Neural cell (in vitro differentiated cells): ENCODE results near the gene HRH4. TPM values are rescaled to one million over a fixed set of nuclear protein-coding genes. Genes with fewer than 3 reads are reported as not detected.

ENCODE experiments used
- H2AFZ ChIP-seq: fragments of 200-600, 300-800 bp; sonication (generic), shearing (Covaris generic); 2 replicates; pipeline ENCODE4 v1.6.0; 2014; ENCODE audit warnings: low read depth, mild to moderate bottlenecking, antibody characterized with exemption, low read length, moderate library complexity
- H3F3A ChIP-seq: fragments of 200-600 bp; shearing (Covaris generic); 2 replicates; pipeline ENCODE4 v1.6.1; 2016; ENCODE audit warnings: mild to moderate bottlenecking, moderate library complexity, mixed read lengths, antibody characterized with exemption, low read length; ENCODE audit not compliant: insufficient read depth, poor library complexity, severe bottlenecking
- H3K27ac ChIP-seq: fragments of 200-600, 300-800 bp; sonication (generic), shearing (Covaris generic); 2 replicates; pipeline ENCODE4 v1.5.1; 2014; ENCODE audit warnings: mild to moderate bottlenecking, low read length, moderate library complexity
- H3K27me3 ChIP-seq: fragments of 300-800, 200-600 bp; sonication (generic), shearing (Covaris generic); 2 replicates; pipeline ENCODE4 v1.6.0; 2014; ENCODE audit warnings: mild to moderate bottlenecking, low read depth, low read length, moderate library complexity; ENCODE audit not compliant: insufficient read depth
- H3K36me3 ChIP-seq: fragments of 300-800, 200-600 bp; sonication (generic), shearing (Covaris generic); 2 replicates; pipeline ENCODE4 v1.5.1; 2014; ENCODE audit warnings: mild to moderate bottlenecking, antibody characterized with exemption, low read length, moderate library complexity; ENCODE audit not compliant: insufficient read depth
- H3K4me2 ChIP-seq: fragments of 300-800, 200-600 bp; sonication (generic), shearing (Covaris generic); 2 replicates; pipeline ENCODE4 v1.6.0; 2014; ENCODE audit warnings: mild to moderate bottlenecking, low read length
- H3K4me3 ChIP-seq: fragments of 300-800, 200-600 bp; sonication (generic), shearing (Covaris generic); 2 replicates; pipeline ENCODE4 v1.5.1; 2014; ENCODE audit warnings: mild to moderate bottlenecking, low read length, moderate library complexity
- H3K79me2 ChIP-seq: fragments of 200-600 bp; shearing (Covaris generic); replicated peaks from 2 replicates; pipeline ENCODE4 v1.6.0; 2014; ENCODE audit warnings: mild to moderate bottlenecking, low read length, moderate library complexity; ENCODE audit not compliant: insufficient read depth
- H3K9ac ChIP-seq: fragments of 300-800, 200-600 bp; sonication (generic), shearing (Covaris generic); 2 replicates; pipeline ENCODE4 v1.6.1; 2016; ENCODE audit warnings: mild to moderate bottlenecking, low read length, mixed read lengths
- H3K9me2 ChIP-seq: fragments of 200-600 bp; shearing (Covaris generic); 2 replicates; pipeline ENCODE4 v1.6.1; 2016; ENCODE audit warnings: mild to moderate bottlenecking, low read length, mixed read lengths; ENCODE audit not compliant: insufficient read depth
- H3K9me3 ChIP-seq: fragments of 200-600, 300-800 bp; sonication (generic), shearing (Covaris generic); 2 replicates; pipeline ENCODE4 v1.6.1; 2016; ENCODE audit warnings: mild to moderate bottlenecking, mixed run types, low read length, moderate library complexity, mixed read lengths
- H4K20me1 ChIP-seq: fragments of 200-600 bp; shearing (Covaris generic); 2 replicates; pipeline ENCODE4 v1.6.1; 2016; ENCODE audit warnings: mild to moderate bottlenecking, mixed run types; ENCODE audit not compliant: insufficient read depth
- EP300 ChIP-seq: fragments of 450-650 bp; conservative IDR thresholded peaks from 2 replicates; pipeline ENCODE4 v1.6.1; 2014; ENCODE audit warnings: antibody characterized with exemption, mild to moderate bottlenecking, moderate library complexity; ENCODE audit not compliant: poor library complexity, severe bottlenecking
- EZH2 ChIP-seq: fragments of 200-600, 300-800 bp; shearing (Covaris generic), sonication (generic); IDR thresholded peaks from 2 replicates; pipeline ENCODE4 v1.6.1; 2014; ENCODE audit warnings: antibody characterized with exemption, low read length, borderline replicate concordance, mild to moderate bottlenecking; ENCODE audit not compliant: insufficient read depth, poor library complexity, severe bottlenecking
- MXI1 ChIP-seq: fragments of 450-650 bp; conservative IDR thresholded peaks from 2 replicates; pipeline ENCODE4 v1.6.1; 2014; ENCODE audit warnings: antibody characterized with exemption, mild to moderate bottlenecking; ENCODE audit not compliant: poor library complexity, severe bottlenecking
- POLR2AphosphoS5 ChIP-seq: IDR thresholded peaks from 2 replicates; pipeline ENCODE4 v1.6.1; 2012
- RAD21 ChIP-seq: fragments of 450-650 bp; conservative IDR thresholded peaks from 2 replicates; pipeline ENCODE4 v1.6.1; 2014; ENCODE audit warnings: antibody characterized with exemption, mild to moderate bottlenecking, moderate library complexity
- SMC3 ChIP-seq: fragments of 450-650 bp; conservative IDR thresholded peaks from 2 replicates; pipeline ENCODE4 v1.6.1; 2014; ENCODE audit warnings: antibody characterized with exemption, mild to moderate bottlenecking, moderate library complexity; ENCODE audit not compliant: poor library complexity
- TAF1 ChIP-seq: IDR thresholded peaks from 2 replicates; pipeline ENCODE4 v1.6.1; 2012; ENCODE audit warnings: low read depth
- polyA plus RNA-seq: library from polyadenylated mRNA; depleted of rRNA; stranded (reverse); fragments of >200 nt; gene quantifications from 2 replicates; pipeline ENCODE4 v1.2.3, GENCODE V29; 2014
- TF ChIP-seq, protein P1 (sequence below): fragments of 450-650 bp; IDR thresholded peaks from 2 replicates; pipeline ENCODE4 v1.5.1; 2014; ENCODE audit warnings: antibody characterized with exemption, mild to moderate bottlenecking, moderate library complexity; ENCODE audit not compliant: poor library complexity, severe bottlenecking
- TF ChIP-seq, protein P2 (sequence below): IDR thresholded peaks from 2 replicates; pipeline ENCODE4 v1.6.1; 2012; ENCODE audit warnings: borderline replicate concordance

The HRH4 gene
- polyA plus RNA-seq, 1 donor from 2014 or later = not detected

DNA sequence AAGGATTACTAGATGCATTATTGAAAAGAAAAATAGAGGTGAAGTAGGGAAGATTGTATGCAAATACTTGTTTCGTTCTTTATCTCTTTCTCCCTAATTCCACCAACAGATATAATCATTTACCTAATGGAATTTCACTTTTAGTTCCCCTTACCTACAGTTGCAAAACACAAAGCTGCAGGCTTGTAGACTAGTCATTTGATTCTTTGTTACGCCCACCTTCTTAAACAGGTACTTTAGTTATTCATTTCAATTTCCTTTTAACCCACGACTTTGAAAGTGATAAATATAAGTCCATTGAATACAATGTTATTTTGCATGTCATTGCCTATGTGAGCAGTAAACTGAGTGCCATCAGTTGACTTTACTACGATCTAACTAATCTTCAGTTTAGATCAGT lies 3.9 kb upstream of the HRH4 start:
- Histone ChIP-seq H3K9ac (no peak overlapping the region), H3K27me3 (no peaks in the 10 kb centered on the region), H3K36me3 (no peaks in the 10 kb centered on the region), H3K79me2 (no peaks in the 10 kb centered on the region), H3K9me2 (no peaks in the 10 kb centered on the region), H3K4me3 (no peak overlapping the region), H2AFZ (no peak overlapping the region), H3K4me2 (no peak overlapping the region), H3K9me3 (no peaks in the 10 kb centered on the region), H4K20me1 (no peaks in the 10 kb centered on the region), H3F3A (no peaks in the 10 kb centered on the region), H3K27ac (no peak overlapping the region)
- no peak for TF ChIP-seq EP300
- TF ChIP-seq TAF1 = no peak
- TF ChIP-seq, protein P1, sequence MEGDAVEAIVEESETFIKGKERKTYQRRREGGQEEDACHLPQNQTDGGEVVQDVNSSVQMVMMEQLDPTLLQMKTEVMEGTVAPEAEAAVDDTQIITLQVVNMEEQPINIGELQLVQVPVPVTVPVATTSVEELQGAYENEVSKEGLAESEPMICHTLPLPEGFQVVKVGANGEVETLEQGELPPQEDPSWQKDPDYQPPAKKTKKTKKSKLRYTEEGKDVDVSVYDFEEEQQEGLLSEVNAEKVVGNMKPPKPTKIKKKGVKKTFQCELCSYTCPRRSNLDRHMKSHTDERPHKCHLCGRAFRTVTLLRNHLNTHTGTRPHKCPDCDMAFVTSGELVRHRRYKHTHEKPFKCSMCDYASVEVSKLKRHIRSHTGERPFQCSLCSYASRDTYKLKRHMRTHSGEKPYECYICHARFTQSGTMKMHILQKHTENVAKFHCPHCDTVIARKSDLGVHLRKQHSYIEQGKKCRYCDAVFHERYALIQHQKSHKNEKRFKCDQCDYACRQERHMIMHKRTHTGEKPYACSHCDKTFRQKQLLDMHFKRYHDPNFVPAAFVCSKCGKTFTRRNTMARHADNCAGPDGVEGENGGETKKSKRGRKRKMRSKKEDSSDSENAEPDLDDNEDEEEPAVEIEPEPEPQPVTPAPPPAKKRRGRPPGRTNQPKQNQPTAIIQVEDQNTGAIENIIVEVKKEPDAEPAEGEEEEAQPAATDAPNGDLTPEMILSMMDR = no peak
- no peak for TF ChIP-seq POLR2AphosphoS5
- no peak for TF ChIP-seq EZH2
- TF ChIP-seq MXI1 = no peak
- TF ChIP-seq RAD21 = no peak
- TF ChIP-seq, protein P2, sequence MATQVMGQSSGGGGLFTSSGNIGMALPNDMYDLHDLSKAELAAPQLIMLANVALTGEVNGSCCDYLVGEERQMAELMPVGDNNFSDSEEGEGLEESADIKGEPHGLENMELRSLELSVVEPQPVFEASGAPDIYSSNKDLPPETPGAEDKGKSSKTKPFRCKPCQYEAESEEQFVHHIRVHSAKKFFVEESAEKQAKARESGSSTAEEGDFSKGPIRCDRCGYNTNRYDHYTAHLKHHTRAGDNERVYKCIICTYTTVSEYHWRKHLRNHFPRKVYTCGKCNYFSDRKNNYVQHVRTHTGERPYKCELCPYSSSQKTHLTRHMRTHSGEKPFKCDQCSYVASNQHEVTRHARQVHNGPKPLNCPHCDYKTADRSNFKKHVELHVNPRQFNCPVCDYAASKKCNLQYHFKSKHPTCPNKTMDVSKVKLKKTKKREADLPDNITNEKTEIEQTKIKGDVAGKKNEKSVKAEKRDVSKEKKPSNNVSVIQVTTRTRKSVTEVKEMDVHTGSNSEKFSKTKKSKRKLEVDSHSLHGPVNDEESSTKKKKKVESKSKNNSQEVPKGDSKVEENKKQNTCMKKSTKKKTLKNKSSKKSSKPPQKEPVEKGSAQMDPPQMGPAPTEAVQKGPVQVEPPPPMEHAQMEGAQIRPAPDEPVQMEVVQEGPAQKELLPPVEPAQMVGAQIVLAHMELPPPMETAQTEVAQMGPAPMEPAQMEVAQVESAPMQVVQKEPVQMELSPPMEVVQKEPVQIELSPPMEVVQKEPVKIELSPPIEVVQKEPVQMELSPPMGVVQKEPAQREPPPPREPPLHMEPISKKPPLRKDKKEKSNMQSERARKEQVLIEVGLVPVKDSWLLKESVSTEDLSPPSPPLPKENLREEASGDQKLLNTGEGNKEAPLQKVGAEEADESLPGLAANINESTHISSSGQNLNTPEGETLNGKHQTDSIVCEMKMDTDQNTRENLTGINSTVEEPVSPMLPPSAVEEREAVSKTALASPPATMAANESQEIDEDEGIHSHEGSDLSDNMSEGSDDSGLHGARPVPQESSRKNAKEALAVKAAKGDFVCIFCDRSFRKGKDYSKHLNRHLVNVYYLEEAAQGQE = no peak
- no peak for TF ChIP-seq SMC3

DNA sequence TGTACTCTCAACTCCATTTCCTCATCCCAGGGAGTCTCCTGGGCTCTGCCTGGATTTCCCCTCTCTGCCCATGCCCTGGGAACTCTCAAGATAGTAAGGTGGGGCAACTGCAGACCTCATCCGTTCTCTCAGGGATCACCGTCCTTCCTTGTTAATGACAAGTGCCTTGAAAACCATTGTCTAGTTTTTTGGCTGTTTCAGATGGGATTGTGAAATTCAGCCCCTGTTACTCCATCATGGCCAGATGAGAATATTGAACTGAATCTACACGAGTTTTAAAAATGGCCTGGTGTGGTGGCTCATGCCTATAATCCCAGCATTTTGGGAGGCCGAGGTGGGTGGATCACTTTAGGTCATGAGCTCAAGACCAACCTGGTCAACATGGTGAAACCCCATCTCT lies 665 bp upstream of the HRH4 start:
- H3K27me3 ChIP-seq = no peaks in the 10 kb centered on the region
- H3K79me2 ChIP-seq = no peaks in the 10 kb centered on the region
- no peaks in the 10 kb centered on the region for H4K20me1 ChIP-seq
- TF ChIP-seq EP300 (no peak), EZH2 (no peak), SMC3 (no peak), MXI1 (no peak), RAD21 (no peak), TAF1 (no peak), POLR2AphosphoS5 (no peak)
- TF ChIP-seq, protein P1 = no peak
- TF ChIP-seq, protein P2 = no peak
- no peak overlapping the region for H3K27ac ChIP-seq
- no peak overlapping the region for H3K9ac ChIP-seq
- H3K9me3 ChIP-seq = no peaks in the 10 kb centered on the region
- no peaks in the 10 kb centered on the region for H3F3A ChIP-seq
- no peak overlapping the region for H3K4me2 ChIP-seq
- H3K9me2 ChIP-seq = no peaks in the 10 kb centered on the region
- H2AFZ ChIP-seq = no peak overlapping the region
- no peak overlapping the region for H3K4me3 ChIP-seq
- no peaks in the 10 kb centered on the region for H3K36me3 ChIP-seq
